LNCaP clone FGC (cell line): ENCODE results near the gene PARVG.

Source experiments
- DNase-seq: peaks from one replicate; pipeline ENCODE4 v3.0.0-alpha.2; 2011; ENCODE audit warnings: low read depth
- H3K4me3 ChIP-seq: 2 replicates; pipeline ENCODE4 v1.5.1; 2011; ENCODE audit warnings: mild to moderate bottlenecking, low read depth, low read length, control low read depth
- TF ChIP-seq, protein P1 (sequence below): IDR thresholded peaks from 2 replicates; pipeline ENCODE4 v1.5.1; 2012; ENCODE audit warnings: mild to moderate bottlenecking; ENCODE audit not compliant: control insufficient read depth, insufficient read depth; ENCODE audit errors: extremely low read depth

The PARVG gene

DNA sequence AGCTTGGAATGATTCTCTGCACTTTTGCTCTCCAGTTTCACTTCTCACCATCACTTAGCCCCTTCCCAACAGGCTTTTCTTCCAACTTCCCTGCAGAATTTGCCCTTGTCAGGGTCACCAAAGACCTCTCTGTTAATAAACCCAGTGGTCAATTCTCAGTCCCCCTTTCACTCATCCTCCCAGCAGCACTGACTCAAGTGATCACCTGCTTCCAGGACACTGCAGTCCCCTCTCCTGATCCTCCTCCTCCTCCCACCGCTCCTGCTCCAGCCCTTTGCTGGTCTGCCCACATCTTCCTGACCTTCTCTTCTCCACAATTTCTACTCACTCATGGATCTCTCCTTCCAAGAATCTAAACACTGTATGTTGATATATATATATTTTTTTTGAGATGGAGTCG, 74.1 kb downstream of the PARVG start:
- no peak for DNase-seq
- no peak overlapping the region for H3K4me3 ChIP-seq
- TF ChIP-seq, protein P1, sequence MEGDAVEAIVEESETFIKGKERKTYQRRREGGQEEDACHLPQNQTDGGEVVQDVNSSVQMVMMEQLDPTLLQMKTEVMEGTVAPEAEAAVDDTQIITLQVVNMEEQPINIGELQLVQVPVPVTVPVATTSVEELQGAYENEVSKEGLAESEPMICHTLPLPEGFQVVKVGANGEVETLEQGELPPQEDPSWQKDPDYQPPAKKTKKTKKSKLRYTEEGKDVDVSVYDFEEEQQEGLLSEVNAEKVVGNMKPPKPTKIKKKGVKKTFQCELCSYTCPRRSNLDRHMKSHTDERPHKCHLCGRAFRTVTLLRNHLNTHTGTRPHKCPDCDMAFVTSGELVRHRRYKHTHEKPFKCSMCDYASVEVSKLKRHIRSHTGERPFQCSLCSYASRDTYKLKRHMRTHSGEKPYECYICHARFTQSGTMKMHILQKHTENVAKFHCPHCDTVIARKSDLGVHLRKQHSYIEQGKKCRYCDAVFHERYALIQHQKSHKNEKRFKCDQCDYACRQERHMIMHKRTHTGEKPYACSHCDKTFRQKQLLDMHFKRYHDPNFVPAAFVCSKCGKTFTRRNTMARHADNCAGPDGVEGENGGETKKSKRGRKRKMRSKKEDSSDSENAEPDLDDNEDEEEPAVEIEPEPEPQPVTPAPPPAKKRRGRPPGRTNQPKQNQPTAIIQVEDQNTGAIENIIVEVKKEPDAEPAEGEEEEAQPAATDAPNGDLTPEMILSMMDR, result no peak

DNA sequence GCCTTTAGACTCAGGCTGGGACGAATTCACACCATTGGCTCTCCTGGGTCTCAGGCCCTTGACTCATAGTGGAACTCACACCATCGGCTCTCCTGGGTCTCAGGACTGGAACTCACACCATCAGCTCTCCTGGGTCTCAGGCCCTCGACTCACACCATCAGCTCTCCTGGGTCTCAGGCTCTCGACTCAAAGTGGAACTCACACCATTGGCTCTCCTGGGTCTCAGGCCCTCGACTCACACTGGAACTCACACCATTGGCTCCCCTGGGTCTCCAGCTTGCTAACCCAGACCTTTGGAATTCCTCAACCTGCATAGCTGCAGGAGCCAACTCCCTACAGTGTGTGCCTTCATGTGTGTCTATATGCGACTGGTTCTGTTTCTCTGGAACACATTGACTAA, 75.4 kb downstream of the PARVG start:
- H3K4me3 ChIP-seq, result no peak overlapping the region
- DNase-seq, result no peak
- TF ChIP-seq, protein P1, result no peak

DNA sequence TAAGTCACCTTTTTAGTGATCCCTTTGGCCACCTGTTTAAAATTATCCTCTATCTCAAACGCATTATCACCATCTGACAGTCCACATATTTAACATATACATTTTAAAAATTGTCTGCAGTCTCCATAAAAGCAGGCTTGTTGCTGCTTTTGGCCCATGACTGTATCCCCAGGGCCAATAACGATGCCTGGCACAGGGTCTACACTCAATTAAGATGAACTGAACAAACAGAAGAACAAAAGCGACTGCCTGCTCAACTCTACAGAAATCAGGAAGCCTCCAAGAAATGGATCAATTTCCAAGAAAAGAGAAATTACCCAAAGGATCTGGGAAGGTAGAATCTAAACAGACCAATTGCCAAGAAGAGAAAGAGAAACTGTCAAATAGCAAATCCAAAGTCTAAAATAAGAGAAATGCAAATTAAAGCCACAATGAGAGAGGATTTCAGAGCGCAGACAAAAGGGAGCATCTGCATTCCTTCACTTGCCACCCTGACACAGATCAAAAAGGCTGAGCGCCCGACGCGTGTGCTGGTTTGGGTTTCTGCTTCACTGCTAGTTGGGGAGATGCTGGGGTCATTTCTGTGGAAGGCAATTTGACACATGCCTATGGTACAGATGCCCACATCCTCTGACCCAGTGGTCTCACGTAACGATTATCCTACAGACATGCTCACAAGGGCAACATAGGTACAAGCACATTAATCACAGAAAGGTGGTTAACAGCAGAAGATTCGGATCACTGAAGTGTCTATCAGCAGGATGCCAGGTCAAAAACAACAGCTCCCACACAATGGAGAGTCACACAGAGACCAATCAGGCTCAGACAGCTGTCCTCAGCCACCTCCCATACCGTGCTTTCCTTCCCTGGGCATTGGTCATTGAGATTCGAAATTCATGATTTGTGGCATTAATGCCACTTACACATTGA, 76.1 kb downstream of the PARVG start:
- DNase-seq, result no peak
- TF ChIP-seq, protein P1, result no peak
- H3K4me3 ChIP-seq, result no peak overlapping the region
